ENCODE measurements around the gene LAMA1. TPM values are rescaled to one million over a fixed set of nuclear protein-coding genes. Genes with fewer than 3 reads are reported as not detected.

The LAMA1 gene
- total RNA-seq, 1 experiment from 2014 or later, result 28.8 TPM

GRCh38 chr18:7079231-7079630, 38.4 kb downstream of the LAMA1 start:
- Histone ChIP-seq H4K20me1 (ENCODE audit: control insufficient read depth, insufficient read depth, insufficient read length) (no peaks in the 10 kb centered on the region), H3K4ac (ENCODE audit: low read depth, low read length) (no peak overlapping the region), H2BK20ac (ENCODE audit: low read depth, low read length, poor library complexity, severe bottlenecking) (no peak overlapping the region), H4K5ac (ENCODE audit: insufficient read length, low read depth, low read length) (no peak overlapping the region), H2BK5ac (ENCODE audit: insufficient read length, low read length) (no peak overlapping the region), H4K91ac (ENCODE audit: insufficient read length, low read depth, low read length) (no peak overlapping the region), H3K56ac (ENCODE audit: insufficient read length, low read depth, low read length) (no peak overlapping the region), H3K9ac (ENCODE audit: extremely low read depth, insufficient read length, low read length) (no peak overlapping the region), H3K23me2 (ENCODE audit: insufficient read length, low read depth, low read length, poor library complexity, severe bottlenecking) (no peaks in the 10 kb centered on the region), H2AK5ac (ENCODE audit: insufficient read length, low read length) (no peak overlapping the region), H3K14ac (ENCODE audit: insufficient read depth, low read length) (no peak overlapping the region), H2BK15ac (ENCODE audit: low read depth, low read length) (no peak overlapping the region), H3K79me2 (ENCODE audit: insufficient read depth, low read length) (no peaks in the 10 kb centered on the region), H2BK120ac (ENCODE audit: low read depth, low read length, poor library complexity, severe bottlenecking) (no peak overlapping the region), H3K9me3 (ENCODE audit: control insufficient read depth, low read depth, low read length) (no peaks in the 10 kb centered on the region), H3K79me1 (ENCODE audit: insufficient read depth, low read depth, low read length, poor library complexity, severe bottlenecking) (no peaks in the 10 kb centered on the region), H4K8ac (replicated peaks; ENCODE audit: insufficient read length, low read depth, low read length) (no peak overlapping the region), H2BK12ac (ENCODE audit: insufficient read length, low read depth, low read length) (no peak overlapping the region), H3K27ac (ENCODE audit: insufficient read length, low read depth, low read length) (no peak overlapping the region), H3T11ph (ENCODE audit: low read length) (no peak overlapping the region), H2AFZ (ENCODE audit: low read length) (no peak overlapping the region), H3K4me1 (ENCODE audit: insufficient read depth, low read length) (no peaks in the 10 kb centered on the region; the same call in 1 of the 2 replicates), H3K23ac (ENCODE audit: insufficient read length, low read depth, low read length) (no peak overlapping the region), H3K4me2 (ENCODE audit: insufficient read depth, insufficient read length, low read length) (no peak overlapping the region), H3K27me3 (ENCODE audit: insufficient read depth, low read length) (no peaks in the 10 kb centered on the region), H3K18ac (ENCODE audit: insufficient read length, low read depth, low read length) (no peak overlapping the region)
- H3K27me3 Mint-ChIP-seq (ENCODE audit: low read depth), result no peaks in the 10 kb centered on the region; the same call in 1 of the 2 replicates
- no peak for DNase-seq
- no peak overlapping the region for H3K4me3 Mint-ChIP-seq
- H3K9me3 Mint-ChIP-seq, result no peaks in the 10 kb centered on the region
- WGBS (ENCODE audit: extremely low coverage, insufficient read length, low lambda C conversion rate), result no CpG with 5 or more reads among the region's 1 CpG
- no peaks in the 10 kb centered on the region for H3K4me1 Mint-ChIP-seq
- TF ChIP-seq CTCF (conservative IDR thresholded peaks at IDR 0.05), result no peak
- H3K27ac Mint-ChIP-seq, result no peak overlapping the region
- H3K36me3 Mint-ChIP-seq (ENCODE audit: insufficient read depth in 1 of 3, low read depth in 3 of 3), result peaks cover 10 to 36% (median 20%) of the 10 kb centered on the region in 3 experiments
